A549 (cell line): ENCODE measurements around the gene TMOD1. TPM values are rescaled to one million over a fixed set of nuclear protein-coding genes. Genes with fewer than 3 reads are reported as not detected.

ENCODE experiments used
- ATAC-seq, 2 experiments: fragments of 200-7000 bp in 1 of 2; fragments of >200 bp in 1 of 2; cut with Nextera tagmentation in 1 of 2; cut with Tn5 transposase in 1 of 2; 3 replicates each; pipeline versions ENCODE4 v1.8.0 to v1.9.1; 2018 to 2020; ENCODE audit warnings: mild to moderate bottlenecking in 1 of 2, moderate library complexity in 1 of 2
- CTCF ChIA-PET: fragments of 300-600 bp; sonication (Branson Sonifier 250); formaldehyde crosslinking; extraction: SDS; loops from one replicate; lab custom pipeline; 2021; ENCODE audit warnings: antibody characterized with exemption, inconsistent platforms; lab: Yijun Ruan, JAX
- POLR2A ChIA-PET: fragments of 350-600 bp; formaldehyde crosslinking; extraction: SDS; loops from one replicate; lab custom pipeline; 2021; ENCODE audit warnings: antibody characterized with exemption, inconsistent platforms; lab: Yijun Ruan, JAX
- DNase-seq, 2 experiments: peaks; one replicate each; pipeline versions ENCODE4 v3.0.0 to v3.0.0-alpha.2; 2011 to 2016; ENCODE audit warnings: low read depth in 1 of 2, low spot score in 1 of 2
- FAIRE-seq: peaks from 2 replicates; lab custom pipeline; 2011; peaks lifted over from hg19 to GRCh38; lab: Jason Lieb, UNC
- H3K27ac ChIP-seq, 2 experiments: fragments of >200 bp; sonication (Bioruptor Twin); formaldehyde crosslinking; 3 replicates each; pipeline ENCODE4 v1.5.1; 2016 to 2017
- H3K4me1 ChIP-seq: fragments of >200 bp; sonication (Bioruptor Twin); formaldehyde crosslinking; 3 replicates; pipeline ENCODE4 v1.6.1; 2016
- H3K4me2 ChIP-seq: fragments of >200 bp; sonication (Bioruptor Twin); formaldehyde crosslinking; 3 replicates; pipeline ENCODE4 v1.6.1; 2016
- H3K4me3 ChIP-seq: fragments of >200 bp; sonication (Bioruptor Twin); formaldehyde crosslinking; 3 replicates; pipeline ENCODE4 v1.5.1; 2016
- H3K9me3 ChIP-seq: fragments of >200 bp; sonication (Bioruptor Twin); formaldehyde crosslinking; 3 replicates; pipeline ENCODE4 v1.6.1; 2016
- CBX2 ChIP-seq: fragments of 200-600 bp; sonication (generic); IDR thresholded peaks from 2 replicates; pipeline ENCODE4 v1.6.1; 2016; ENCODE audit warnings: low read depth, mild to moderate bottlenecking, borderline replicate concordance
- CHD4 ChIP-seq: fragments of 200-600 bp; sonication (generic); IDR thresholded peaks from 2 replicates; pipeline ENCODE4 v1.6.1; 2016; ENCODE audit warnings: antibody characterized with exemption, mild to moderate bottlenecking, borderline replicate concordance
- EHF ChIP-seq: fragments of 250-450 bp; sonication (Bioruptor Pico); IDR thresholded peaks from 2 replicates; pipeline ENCODE4 v1.5.0; 2020; ENCODE audit warnings: mild to moderate bottlenecking
- FOSL2 ChIP-seq, 2 experiments: fragments of 450-650 bp in 1 of 2; fragments of >200 bp in 1 of 2; sonication (Bioruptor Twin) in 1 of 2; formaldehyde crosslinking; IDR thresholded peaks; 2 replicates each; pipeline versions ENCODE4 v1.5.0 to v1.6.1; 2016 to 2020; ENCODE audit warnings: mild to moderate bottlenecking in 1 of 2, moderate library complexity in 1 of 2
- FOXS1 ChIP-seq: fragments of 250-450 bp; sonication (Bioruptor Pico); IDR thresholded peaks from 2 replicates; pipeline ENCODE4 v1.5.0; 2020; ENCODE audit warnings: mild to moderate bottlenecking, moderate library complexity
- GATA3 ChIP-seq: IDR thresholded peaks from 2 replicates; pipeline ENCODE4 v1.6.1; 2012; ENCODE audit warnings: borderline replicate concordance
- HDAC2 ChIP-seq: fragments of 200-600 bp; sonication (generic); IDR thresholded peaks from 2 replicates; pipeline ENCODE4 v1.6.1; 2016
- HOXB5 ChIP-seq: fragments of 250-450 bp; sonication (Bioruptor Pico); IDR thresholded peaks from 2 replicates; pipeline ENCODE4 v1.5.0; 2020; ENCODE audit warnings: mild to moderate bottlenecking, moderate library complexity
- JUN ChIP-seq, 2 experiments: fragments of >200 bp; sonication (Bioruptor Twin); formaldehyde crosslinking; IDR thresholded peaks; 2 replicates in 1 of 2; 3 replicates in 1 of 2; pipeline ENCODE4 v1.6.1; 2016 to 2017
- KDM5A ChIP-seq: fragments of 200-600 bp; sonication (generic); IDR thresholded peaks from 2 replicates; pipeline ENCODE4 v1.6.1; 2016; ENCODE audit warnings: antibody characterized with exemption, mild to moderate bottlenecking
- MAFK ChIP-seq: fragments of 450-650 bp; IDR thresholded peaks from 2 replicates; pipeline ENCODE4 v1.6.1; 2014; ENCODE audit not compliant: partially characterized antibody
- MAZ ChIP-seq: fragments of 150-350 bp; IDR thresholded peaks from 2 replicates; pipeline ENCODE4 v1.6.1; 2014; ENCODE audit warnings: antibody characterized with exemption, low read depth, low read length, borderline replicate concordance
- MYC ChIP-seq: IDR thresholded peaks from 2 replicates; pipeline ENCODE4 v1.6.1; 2012; ENCODE audit warnings: mild to moderate bottlenecking, inconsistent platforms, low read length, improper control_type of control experiment, borderline replicate concordance
- NFE2L2 ChIP-seq: fragments of 150-350 bp; conservative IDR thresholded peaks from 2 replicates; pipeline ENCODE4 v1.6.1; 2014; ENCODE audit warnings: low read length
- NR3C1 ChIP-seq: fragments of >200 bp; sonication (Bioruptor Twin); formaldehyde crosslinking; IDR thresholded peaks from 3 replicates; pipeline ENCODE4 v1.6.1; 2017
- RAD21 ChIP-seq, 2 experiments: fragments of >200 bp in 1 of 2; sonication (Bioruptor Twin) in 1 of 2; formaldehyde crosslinking in 1 of 2; IDR thresholded peaks in 1 of 2; conservative IDR thresholded peaks in 1 of 2; 2 replicates in 1 of 2; 3 replicates in 1 of 2; pipeline ENCODE4 v1.6.1; 2012 to 2018; ENCODE audit warnings: inconsistent platforms in 1 of 2
- RARB ChIP-seq: fragments of 250-450 bp; sonication (Bioruptor Pico); IDR thresholded peaks from 2 replicates; pipeline ENCODE4 v1.8.0; 2021; ENCODE audit warnings: mild to moderate bottlenecking, moderate library complexity
- RCOR1 ChIP-seq: fragments of 150-350 bp; IDR thresholded peaks from 2 replicates; pipeline ENCODE4 v1.6.1; 2014; ENCODE audit warnings: antibody characterized with exemption, low read length, low read depth
- RNF2 ChIP-seq: fragments of 200-600 bp; sonication (generic); IDR thresholded peaks from 2 replicates; pipeline ENCODE4 v1.6.1; 2016; ENCODE audit warnings: low read depth, mild to moderate bottlenecking, antibody characterized with exemption, moderate library complexity, borderline replicate concordance
- SMC3 ChIP-seq: fragments of >200 bp; sonication (Bioruptor Twin); formaldehyde crosslinking; IDR thresholded peaks from 3 replicates; pipeline ENCODE4 v1.6.1; 2018; ENCODE audit warnings: inconsistent platforms
- SREBF2 ChIP-seq: fragments of 450-650 bp; IDR thresholded peaks from 2 replicates; pipeline ENCODE4 v1.6.1; 2014; ENCODE audit warnings: mild to moderate bottlenecking, moderate library complexity
- WGBS: methylation state at CpG from one replicate; pipeline ENCODE4 v1.1.6; 2017; ENCODE audit errors: missing lambda C conversion rate; 5-methylcytosine and 5-hydroxymethylcytosine counted together
- polyA plus RNA-seq, 4 experiments: library from polyadenylated mRNA; depleted of rRNA in 3 of 4; stranded (reverse); fragments of >200 nt; fragmentation: RNase III in 1 of 4; extraction: RNeasy Plus Mini Kit Qiagen cat#74134 plus additional on column Dnase treatment in 1 of 4; gene quantifications; 2 replicates in 3 of 4; 3 replicates in 1 of 4; pipeline ENCODE4 v1.2.3, GENCODE V29; 2011 to 2017
- TF ChIP-seq, protein P1 (sequence below): IDR thresholded peaks from 2 replicates; pipeline ENCODE4 v1.6.1; 2012; ENCODE audit warnings: low read depth, borderline replicate concordance
- TF ChIP-seq, protein P2 (sequence below): fragments of >200 bp; sonication (Bioruptor Twin); formaldehyde crosslinking; IDR thresholded peaks from 2 replicates; pipeline ENCODE4 v1.6.1; 2016
- TF ChIP-seq, protein P3 (sequence below): fragments of 450-650 bp; IDR thresholded peaks from 2 replicates; pipeline ENCODE4 v1.6.1; 2014; ENCODE audit warnings: antibody characterized with exemption
- TF ChIP-seq, protein P4 (sequence below): fragments of >200 bp; sonication (Bioruptor Twin); formaldehyde crosslinking; IDR thresholded peaks from 3 replicates; pipeline ENCODE4 v1.6.1; 2016
- TF ChIP-seq, protein P5 (sequence below): fragments of 250-450 bp; sonication (Bioruptor Pico); IDR thresholded peaks from 2 replicates; pipeline ENCODE4 v1.5.0; 2021; ENCODE audit warnings: mild to moderate bottlenecking, moderate library complexity, borderline replicate concordance
- TF ChIP-seq, protein P6 (sequence below): IDR thresholded peaks from 2 replicates; pipeline ENCODE4 v1.6.1; 2012

TMOD1 gene
- polyA plus RNA-seq, 2 of the 4 experiments (the other 2 are of a cell fraction), result 0.28 to 0.80 TPM

DNA sequence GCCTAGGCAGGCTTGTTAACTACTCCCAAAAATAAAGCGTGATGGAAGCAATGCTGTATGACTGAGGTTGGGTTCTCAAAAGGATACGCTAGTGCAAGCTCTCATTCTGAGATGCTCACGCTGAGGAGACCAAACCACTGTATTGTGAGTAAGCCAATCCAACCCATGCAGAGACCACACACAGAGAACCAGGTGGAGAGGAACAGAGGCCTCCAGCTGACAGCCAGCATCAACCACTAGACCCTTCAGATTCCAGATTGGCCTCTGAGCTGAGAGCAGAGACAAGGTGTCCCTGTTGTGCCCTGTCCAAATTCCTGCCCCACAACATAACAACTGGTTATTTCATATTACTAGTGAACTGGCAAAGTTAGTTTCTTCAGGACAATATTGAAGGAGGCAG is 127.2 kb downstream of the TMOD1 start:
- TF ChIP-seq RAD21 (conservative IDR thresholded peaks at IDR 0.05 in 1 of 2, IDR thresholded peaks at IDR 0.05 in 1 of 2), result no peak
- no peak for TF ChIP-seq MAFK
- no peak for TF ChIP-seq HOXB5 (CRISPR knock-in tag)
- TF ChIP-seq RARB (CRISPR knock-in tag), result no peak
- TF ChIP-seq FOSL2 (IDR thresholded peaks at IDR 0.05), result no peak
- no peak for TF ChIP-seq FOSL2 (CRISPR knock-in tag; IDR thresholded peaks at IDR 0.05)
- TF ChIP-seq, protein P1, sequence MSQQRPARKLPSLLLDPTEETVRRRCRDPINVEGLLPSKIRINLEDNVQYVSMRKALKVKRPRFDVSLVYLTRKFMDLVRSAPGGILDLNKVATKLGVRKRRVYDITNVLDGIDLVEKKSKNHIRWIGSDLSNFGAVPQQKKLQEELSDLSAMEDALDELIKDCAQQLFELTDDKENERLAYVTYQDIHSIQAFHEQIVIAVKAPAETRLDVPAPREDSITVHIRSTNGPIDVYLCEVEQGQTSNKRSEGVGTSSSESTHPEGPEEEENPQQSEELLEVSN, result no peak
- TF ChIP-seq NR3C1, result no peak
- TF ChIP-seq, protein P2, sequence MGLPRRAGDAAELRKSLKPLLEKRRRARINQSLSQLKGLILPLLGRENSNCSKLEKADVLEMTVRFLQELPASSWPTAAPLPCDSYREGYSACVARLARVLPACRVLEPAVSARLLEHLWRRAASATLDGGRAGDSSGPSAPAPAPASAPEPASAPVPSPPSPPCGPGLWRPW, result no peak
- TF ChIP-seq SREBF2, result no peak
- TF ChIP-seq CBX2, result no peak
- no peak for TF ChIP-seq NFE2L2
- no peak for TF ChIP-seq MYC
- no peak for TF ChIP-seq FOXS1 (CRISPR knock-in tag)
- TF ChIP-seq, protein P3, sequence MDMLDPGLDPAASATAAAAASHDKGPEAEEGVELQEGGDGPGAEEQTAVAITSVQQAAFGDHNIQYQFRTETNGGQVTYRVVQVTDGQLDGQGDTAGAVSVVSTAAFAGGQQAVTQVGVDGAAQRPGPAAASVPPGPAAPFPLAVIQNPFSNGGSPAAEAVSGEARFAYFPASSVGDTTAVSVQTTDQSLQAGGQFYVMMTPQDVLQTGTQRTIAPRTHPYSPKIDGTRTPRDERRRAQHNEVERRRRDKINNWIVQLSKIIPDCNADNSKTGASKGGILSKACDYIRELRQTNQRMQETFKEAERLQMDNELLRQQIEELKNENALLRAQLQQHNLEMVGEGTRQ, result no peak
- TF ChIP-seq GATA3, result no peak
- no peak for TF ChIP-seq MAZ
- TF ChIP-seq JUN (IDR thresholded peaks at IDR 0.05), result no peak
- Histone ChIP-seq H3K9me3 (no peaks in the 10 kb centered on the region), H3K4me1 (peaks cover 6% of the 10 kb centered on the region), H3K4me2 (no peak overlapping the region), H3K27ac (no peak overlapping the region), H3K4me3 (no peak overlapping the region)
- ATAC-seq (no peak), FAIRE-seq (no peak), DNase-seq (no peak)
- ChIA-PET POLR2A (no interaction called here), CTCF (interaction anchor here (1.2 to 4.2 kb wide), 4 partner anchors 10 to 160 kb away, joined by 4 to 19 read pairs (median 10); no protein-coding TSS in a partner anchor)
- 86% methylated on average over 3 of the region's 3 CpGs for WGBS

DNA sequence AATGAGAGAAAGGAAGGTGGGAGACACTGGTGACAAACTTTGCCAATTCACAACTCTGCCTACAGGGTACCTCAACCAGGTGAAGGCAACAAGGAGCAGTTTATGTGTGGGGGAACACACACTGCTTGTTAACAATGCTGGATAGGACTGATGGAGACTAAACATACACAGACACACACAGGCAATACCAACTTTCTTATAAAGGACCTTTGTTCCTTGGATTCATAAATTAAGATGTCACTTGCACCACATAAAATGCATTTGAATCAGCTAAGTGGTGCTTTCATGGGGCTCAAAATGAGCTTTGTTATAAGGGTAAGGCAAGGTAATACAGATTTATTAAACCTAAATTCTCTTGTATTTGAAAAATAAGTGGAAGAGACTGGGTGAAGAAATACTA is 127.7 kb downstream of the TMOD1 start:
- Histone ChIP-seq H3K4me2 (no peak overlapping the region), H3K4me1 (peaks cover 6% of the 10 kb centered on the region), H3K4me3 (no peak overlapping the region)
- TF ChIP-seq, protein P3, result no peak
- TF ChIP-seq KDM5A, result no peak
- TF ChIP-seq EHF, result no peak
- TF ChIP-seq MAFK, result no peak
- TF ChIP-seq RNF2, result no peak
- no peak for TF ChIP-seq HDAC2
- no peak for TF ChIP-seq MYC
- TF ChIP-seq, protein P4, sequence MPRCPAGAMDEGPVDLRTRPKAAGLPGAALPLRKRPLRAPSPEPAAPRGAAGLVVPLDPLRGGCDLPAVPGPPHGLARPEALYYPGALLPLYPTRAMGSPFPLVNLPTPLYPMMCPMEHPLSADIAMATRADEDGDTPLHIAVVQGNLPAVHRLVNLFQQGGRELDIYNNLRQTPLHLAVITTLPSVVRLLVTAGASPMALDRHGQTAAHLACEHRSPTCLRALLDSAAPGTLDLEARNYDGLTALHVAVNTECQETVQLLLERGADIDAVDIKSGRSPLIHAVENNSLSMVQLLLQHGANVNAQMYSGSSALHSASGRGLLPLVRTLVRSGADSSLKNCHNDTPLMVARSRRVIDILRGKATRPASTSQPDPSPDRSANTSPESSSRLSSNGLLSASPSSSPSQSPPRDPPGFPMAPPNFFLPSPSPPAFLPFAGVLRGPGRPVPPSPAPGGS, result no peak
- TF ChIP-seq, all 56 proteins: peak for 0
- Histone ChIP-seq H3K9me3 (no peaks in the 10 kb centered on the region), H3K27ac (no peak overlapping the region)
- no peak for DNase-seq
- FAIRE-seq, result no peak
- POLR2A ChIA-PET, result no interaction called here
- no peak for ATAC-seq
- CTCF ChIA-PET, result interaction anchor here (1.2 to 4.2 kb wide), 3 partner anchors 11 to 160 kb away, joined by 4 to 19 read pairs (median 16); no protein-coding TSS in a partner anchor

DNA sequence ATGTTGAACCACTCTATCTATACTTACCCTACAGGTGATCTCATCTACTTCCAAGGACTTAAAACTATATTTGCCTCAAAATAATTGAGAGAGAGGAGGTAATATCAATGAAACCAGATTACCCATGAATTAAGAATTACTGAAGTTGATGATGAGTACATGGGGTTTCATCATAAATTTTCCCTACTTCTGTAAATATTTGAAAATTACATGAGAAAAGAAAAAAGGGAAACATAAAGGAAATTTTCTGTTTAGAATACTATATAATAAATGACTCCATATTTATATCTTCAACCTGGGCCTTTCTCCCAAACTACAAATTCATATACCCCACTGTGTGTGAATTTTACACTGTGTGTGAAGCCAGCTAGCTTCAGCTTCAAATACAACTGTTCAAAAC is 129.1 kb downstream of the TMOD1 start:
- Histone ChIP-seq H3K27ac (no peak overlapping the region), H3K4me3 (no peak overlapping the region), H3K4me2 (no peak overlapping the region), H3K9me3 (no peaks in the 10 kb centered on the region), H3K4me1 (peaks cover 14% of the 10 kb centered on the region)
- ChIA-PET POLR2A (no interaction called here), CTCF (interaction anchor here (0.9 to 4.2 kb wide), 3 partner anchors 14 to 162 kb away, joined by 3 to 16 read pairs (median 3); no protein-coding TSS in a partner anchor)
- FAIRE-seq (no peak), ATAC-seq (no peak), DNase-seq (no peak)
- TF ChIP-seq, protein P3, result no peak
- TF ChIP-seq, protein P5, sequence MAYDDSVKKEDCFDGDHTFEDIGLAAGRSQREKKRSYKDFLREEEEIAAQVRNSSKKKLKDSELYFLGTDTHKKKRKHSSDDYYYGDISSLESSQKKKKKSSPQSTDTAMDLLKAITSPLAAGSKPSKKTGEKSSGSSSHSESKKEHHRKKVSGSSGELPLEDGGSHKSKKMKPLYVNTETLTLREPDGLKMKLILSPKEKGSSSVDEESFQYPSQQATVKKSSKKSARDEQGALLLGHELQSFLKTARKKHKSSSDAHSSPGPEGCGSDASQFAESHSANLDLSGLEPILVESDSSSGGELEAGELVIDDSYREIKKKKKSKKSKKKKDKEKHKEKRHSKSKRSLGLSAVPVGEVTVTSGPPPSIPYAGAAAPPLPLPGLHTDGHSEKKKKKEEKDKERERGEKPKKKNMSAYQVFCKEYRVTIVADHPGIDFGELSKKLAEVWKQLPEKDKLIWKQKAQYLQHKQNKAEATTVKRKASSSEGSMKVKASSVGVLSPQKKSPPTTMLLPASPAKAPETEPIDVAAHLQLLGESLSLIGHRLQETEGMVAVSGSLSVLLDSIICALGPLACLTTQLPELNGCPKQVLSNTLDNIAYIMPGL (CRISPR knock-in tag), result no peak
- TF ChIP-seq, protein P6, sequence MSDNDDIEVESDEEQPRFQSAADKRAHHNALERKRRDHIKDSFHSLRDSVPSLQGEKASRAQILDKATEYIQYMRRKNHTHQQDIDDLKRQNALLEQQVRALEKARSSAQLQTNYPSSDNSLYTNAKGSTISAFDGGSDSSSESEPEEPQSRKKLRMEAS, result no peak
- TF ChIP-seq, protein P1, result no peak
- TF ChIP-seq SMC3 (no peak), HDAC2 (no peak), RCOR1 (no peak), CHD4 (no peak)
